HepG2 (cell line): ENCODE data around the gene ABRACL. TPM values are rescaled to one million over a fixed set of nuclear protein-coding genes. Genes with fewer than 3 reads are reported as not detected.

Experiments used
- ATAC-seq: fragments of 200-7000 bp; cut with Tn5 transposase; 3 replicates; pipeline ENCODE4 v1.9.1; 2020; ENCODE audit warnings: mild to moderate bottlenecking, moderate library complexity
- BruUV-seq: library from RNA; stranded (reverse); fragments of 400-500 nt; replicated peaks from 2 replicates; lab custom pipeline; 2021; lab: Mats Ljungman, UMichigan
- CTCF ChIA-PET: fragments of 300-600 bp; formaldehyde crosslinking; extraction: SDS; loops from one replicate; lab custom pipeline; 2021; ENCODE audit warnings: low total read pairs, inconsistent platforms, low intra/inter-chr PET ratio; lab: Yijun Ruan, JAX
- POLR2A ChIA-PET: fragments of 350-600 bp; sonication (Branson Sonifier 250); formaldehyde crosslinking; loops from one replicate; lab custom pipeline; 2020; ENCODE audit warnings: antibody characterized with exemption, inconsistent platforms; lab: Yijun Ruan, JAX
- DNase-seq: peaks from one replicate; pipeline ENCODE4 v3.0.0-alpha.2; 2015; ENCODE audit warnings: low spot score
- FAIRE-seq: peaks from 3 replicates; lab custom pipeline; 2011; peaks lifted over from hg19 to GRCh38; lab: Jason Lieb, UNC
- H2AFZ ChIP-seq: one replicate; pipeline ENCODE4 v1.6.1; 2011; ENCODE audit warnings: low read length, inconsistent platforms
- H3K27ac ChIP-seq: fragments of 300-600 bp; 3 replicates; pipeline ENCODE4 v1.8.0; 2011; ENCODE audit warnings: mixed run types, mild to moderate bottlenecking, mixed read lengths, low read length, inconsistent platforms; ENCODE audit not compliant: insufficient read depth; ENCODE audit errors: extremely low read length
- H3K27me3 ChIP-seq, 2 experiments: fragments of 200-600 bp in 1 of 2; 2 replicates in 1 of 2; 3 replicates in 1 of 2; pipeline versions ENCODE4 v1.6.0 to v1.8.0; 2011; ENCODE audit warnings: low read length in 2 of 2, mild to moderate bottlenecking in 2 of 2, moderate library complexity in 2 of 2, inconsistent platforms in 1 of 2; ENCODE audit not compliant: insufficient read depth in 2 of 2, control insufficient read depth in 1 of 2
- H3K36me3 ChIP-seq, 2 experiments: fragments of 200-600 bp in 1 of 2; replicated peaks in 1 of 2; 2 replicates in 1 of 2; 3 replicates in 1 of 2; pipeline versions ENCODE4 v1.5.1 to v1.8.0; 2011; ENCODE audit warnings: low read length in 2 of 2, inconsistent platforms in 1 of 2; ENCODE audit not compliant: insufficient read depth in 2 of 2, control insufficient read depth in 1 of 2
- H3K4me1 ChIP-seq: 2 replicates; pipeline ENCODE4 v1.5.1; 2012; ENCODE audit warnings: low read length, inconsistent platforms; ENCODE audit not compliant: insufficient read depth
- H3K4me2 ChIP-seq: 2 replicates; pipeline ENCODE4 v1.6.0; 2011; ENCODE audit warnings: low read depth, low read length, inconsistent platforms
- H3K4me3 ChIP-seq, 3 experiments: fragments of 200-600 bp in 1 of 3; sonication (generic), shearing (Covaris generic) in 1 of 3; replicated peaks in 1 of 3; 2 replicates each; pipeline ENCODE4 v1.5.1; 2011 to 2016; ENCODE audit warnings: low read length in 3 of 3, inconsistent platforms in 2 of 3, low read depth in 2 of 3, mild to moderate bottlenecking in 2 of 3, control low read depth in 1 of 3, mixed read lengths in 1 of 3; ENCODE audit not compliant: insufficient read depth in 1 of 3
- H3K79me2 ChIP-seq: one replicate; pipeline ENCODE4 v1.6.1; 2011; ENCODE audit warnings: low read length, inconsistent platforms; ENCODE audit not compliant: insufficient read depth
- H3K9ac ChIP-seq: 2 replicates; pipeline ENCODE4 v1.6.0; 2011; ENCODE audit warnings: mild to moderate bottlenecking, low read depth, low read length, inconsistent platforms; ENCODE audit not compliant: insufficient read depth
- H3K9me3 ChIP-seq: 2 replicates; pipeline ENCODE4 v1.5.1; 2012; ENCODE audit warnings: mild to moderate bottlenecking, low read length
- H4K20me1 ChIP-seq: 2 replicates; pipeline ENCODE4 v1.6.0; 2011; ENCODE audit warnings: inconsistent platforms, mild to moderate bottlenecking, low read length, moderate library complexity; ENCODE audit not compliant: insufficient read depth
- CHD4 ChIP-seq: fragments of 200-600 bp; sonication (generic); IDR thresholded peaks from 2 replicates; pipeline ENCODE4 v1.7.0; 2017; ENCODE audit warnings: mild to moderate bottlenecking, low read length, borderline replicate concordance
- CREM ChIP-seq, 2 experiments: sonication (generic) in 1 of 2; formaldehyde crosslinking in 1 of 2; IDR thresholded peaks; 2 replicates each; pipeline versions ENCODE4 v1.4.0 to v1.6.1; 2016 to 2020; ENCODE audit warnings: antibody characterized with exemption in 1 of 2, mild to moderate bottlenecking in 1 of 2, missing genetic modification reagents in 1 of 2
- KDM4B ChIP-seq: sonication (generic); formaldehyde crosslinking; IDR thresholded peaks from 2 replicates; pipeline ENCODE4 v1.4.0; 2020; ENCODE audit warnings: missing genetic modification reagents
- MAFF ChIP-seq: IDR thresholded peaks from 2 replicates; pipeline ENCODE4 v1.6.1; 2011; ENCODE audit warnings: low read depth, low read length, improper control_type of control experiment
- MAFK ChIP-seq, 2 experiments: IDR thresholded peaks in 1 of 2; conservative IDR thresholded peaks in 1 of 2; 2 replicates each; pipeline ENCODE4 v1.6.1; 2011; ENCODE audit warnings: improper control_type of control experiment in 2 of 2, low read length in 2 of 2
- TFDP2 ChIP-seq: sonication (generic); formaldehyde crosslinking; IDR thresholded peaks from 2 replicates; pipeline ENCODE4 v1.4.0; 2020; ENCODE audit warnings: missing genetic modification reagents
- TIGD3 ChIP-seq: sonication (generic); formaldehyde crosslinking; IDR thresholded peaks from 2 replicates; pipeline ENCODE4 v1.5.1; 2020; ENCODE audit warnings: mild to moderate bottlenecking, missing genetic modification reagents, borderline replicate concordance
- ZBTB39 ChIP-seq: sonication (generic); formaldehyde crosslinking; IDR thresholded peaks from 2 replicates; pipeline ENCODE4 v1.5.0; 2020; ENCODE audit warnings: missing genetic modification reagents
- ZBTB7B ChIP-seq: sonication (generic); formaldehyde crosslinking; IDR thresholded peaks from 2 replicates; pipeline ENCODE4 v1.4.0; 2020; ENCODE audit warnings: missing genetic modification reagents
- ZMAT5 ChIP-seq: sonication (generic); formaldehyde crosslinking; IDR thresholded peaks from 2 replicates; pipeline ENCODE4 v1.5.0; 2020; ENCODE audit warnings: mild to moderate bottlenecking, low read depth, missing genetic modification reagents, borderline replicate concordance
- WGBS: methylation state at CpG from one replicate; pipeline ENCODE4 v1.1.6; 2017; ENCODE audit warnings: low lambda C conversion rate; 5-methylcytosine and 5-hydroxymethylcytosine counted together
- in situ Hi-C: cut with HindIII; loops from 2 replicates; pipeline ENCODE4 v1.10.0; 2017; ENCODE audit warnings: low pct_unique_long_range_greater_than_20kb; ENCODE audit not compliant: extremely low pct_ligation_motif_present
- intact Hi-C: fragments of 100-400 bp; cut with micrococcal nuclease; formaldehyde crosslinking; loops from one replicate; pipeline ENCODE4 v1.10.0; 2022; ENCODE audit not compliant: unreplicated experiment
- polyA plus RNA-seq, 8 experiments: library from polyadenylated mRNA; depleted of rRNA in 3 of 8; stranded (reverse) in 7 of 8; unstranded in 1 of 8; fragments of >200 nt; fragmentation: Illumina TruSeq in 4 of 8; extraction: Trizol in 4 of 8; gene quantifications; 2 replicates each; pipeline versions ENCODE4 v1.2.1 to v1.2.3, GENCODE V29; 2011 to 2016; ENCODE audit warnings: low read depth in 4 of 8, missing spikeins in 1 of 8, mixed read lengths in 1 of 8; ENCODE audit not compliant: insufficient read depth in 1 of 8
- total RNA-seq, 5 experiments: library from RNA; depleted of rRNA; stranded (reverse); fragments of >200 nt; fragmentation: Illumina TruSeq; extraction: Trizol; gene quantifications; 2 replicates each; pipeline ENCODE4 v1.2.3, GENCODE V29; 2016; ENCODE audit warnings: low read depth in 1 of 5

Gene ABRACL
- total and polyA plus RNA-seq, 2 of the 13 experiments (the other 11 are each of a cell fraction or from before 2014, with no cell fraction given): 1.4 to 5.4 TPM

GRCh38 chr6:139047677-139048076 lies 19.1 kb downstream of the ABRACL start:
- FAIRE-seq: no peak
- TF ChIP-seq TFDP2 (CRISPR knock-in tag) (no peak), ZMAT5 (CRISPR knock-in tag) (no peak), CREM (IDR thresholded peaks at IDR 0.05) (no peak), CREM (CRISPR knock-in tag; IDR thresholded peaks at IDR 0.05) (no peak), CHD4 (no peak), MAFF (peak; percentile 87), MAFK (conservative IDR thresholded peaks at IDR 0.05 in 1 of 2, IDR thresholded peaks at IDR 0.05 in 1 of 2; ENCODE audit: low read length in 2 of 2) (peak; percentile 86 to 92), TIGD3 (CRISPR knock-in tag) (no peak), KDM4B (CRISPR knock-in tag) (no peak), ZBTB39 (CRISPR knock-in tag) (no peak), ZBTB7B (CRISPR knock-in tag) (no peak)

More at GRCh38 chr6:139047677-139048076, 19.1 kb downstream of the ABRACL start:
- in situ Hi-C loops (no loop called here), intact Hi-C loops (no loop called here)
- Histone ChIP-seq H3K36me3 (no peaks in the 10 kb centered on the region), H3K4me3 (no peak overlapping the region), H4K20me1 (no peaks in the 10 kb centered on the region), H3K9me3 (no peaks in the 10 kb centered on the region), H3K4me1 (no peaks in the 10 kb centered on the region), H3K9ac (no peak overlapping the region), H3K79me2 (no peaks in the 10 kb centered on the region), H3K4me2 (no peak overlapping the region), H3K27ac (no peak overlapping the region), H2AFZ (no peak overlapping the region), H3K27me3 (peaks cover 3 to 16% of the 10 kb centered on the region in 2 experiments; a peak in 3 of 5 replicates)
- no TSS peak for BruUV-seq
- no peak for DNase-seq
- ChIA-PET CTCF (no interaction called here), POLR2A (no interaction called here)
- no peak for ATAC-seq
- under 1% methylated on average over 3 of the region's 3 CpGs for WGBS
